NCI-H146 treated with DMSO at 0.1 percent for 48 hours (cell line): ENCODE results near the gene RNF144B.

ENCODE experiments used
- DNase-seq: peaks from one replicate; lab custom pipeline; 2025; ENCODE audit not compliant: unreplicated experiment; lab: John Stamatoyannopoulos, UW

The RNF144B gene

GRCh38 chr6:18481870-18482269 is 94.7 kb downstream of the RNF144B start:
- DNase-seq, result no peak

- DNase-seq, result no peak
These were observed 98.7 kb downstream of the RNF144B start for GRCh38 chr6:18485660-18486435.

- no peak for DNase-seq
These were observed 100.9 kb downstream of the RNF144B start for GRCh38 chr6:18488004-18488403.

GRCh38 chr6:18488526-18489270 is 101.5 kb downstream of the RNF144B start:
- DNase-seq, result no peak

- DNase-seq, result no peak
These were observed 102.2 kb downstream of the RNF144B start for GRCh38 chr6:18489335-18489734.

- DNase-seq, result no peak
These were observed 104.3 kb downstream of the RNF144B start for GRCh38 chr6:18491308-18492045.

- no peak for DNase-seq
These were observed 105.8 kb downstream of the RNF144B start for GRCh38 chr6:18492972-18493371.

- no peak for DNase-seq
These were observed 106.3 kb downstream of the RNF144B start for GRCh38 chr6:18493382-18493891.

- DNase-seq, result no peak
These were observed 106.8 kb downstream of the RNF144B start for GRCh38 chr6:18493925-18494324.

GRCh38 chr6:18495236-18495635 is 108.1 kb downstream of the RNF144B start:
- no peak for DNase-seq

- no peak for DNase-seq
These were observed 109.3 kb downstream of the RNF144B start for GRCh38 chr6:18496462-18496861.

- DNase-seq, result no peak
These were observed 109.9 kb downstream of the RNF144B start for GRCh38 chr6:18497006-18497405.

GRCh38 chr6:18498408-18498807 is 111.3 kb downstream of the RNF144B start:
- DNase-seq, result no peak

GRCh38 chr6:18500921-18501662 is 113.9 kb downstream of the RNF144B start:
- DNase-seq, result no peak

GRCh38 chr6:18501663-18502013 is 114.5 kb downstream of the RNF144B start:
- DNase-seq, result no peak

- DNase-seq, result no peak
These were observed 116.0 kb downstream of the RNF144B start for GRCh38 chr6:18503206-18503592.

- DNase-seq, result peak; percentile 60
These were observed 116.6 kb downstream of the RNF144B start for GRCh38 chr6:18503593-18504231.

GRCh38 chr6:18504232-18504596 is 117.1 kb downstream of the RNF144B start:
- DNase-seq, result no peak

- peak; percentile 80 for DNase-seq
These were observed 119.3 kb downstream of the RNF144B start for GRCh38 chr6:18506382-18507017.

- DNase-seq, result peak; percentile 87
These were observed 119.9 kb downstream of the RNF144B start for GRCh38 chr6:18507018-18507415.
